ENCODE data around the gene STH.
"Not testable (repeated sequence)": the region's sequence is repeated elsewhere in the genome, so short reads cannot be mapped to it uniquely, and the experiment has no call there.

Gene STH, protein sequence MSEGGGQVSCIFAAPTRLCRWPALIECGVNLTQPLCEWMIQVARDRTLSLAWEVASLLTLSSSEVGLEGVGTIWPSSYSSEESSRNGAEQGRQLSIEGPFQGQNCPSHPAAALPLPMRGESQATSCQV

DNA sequence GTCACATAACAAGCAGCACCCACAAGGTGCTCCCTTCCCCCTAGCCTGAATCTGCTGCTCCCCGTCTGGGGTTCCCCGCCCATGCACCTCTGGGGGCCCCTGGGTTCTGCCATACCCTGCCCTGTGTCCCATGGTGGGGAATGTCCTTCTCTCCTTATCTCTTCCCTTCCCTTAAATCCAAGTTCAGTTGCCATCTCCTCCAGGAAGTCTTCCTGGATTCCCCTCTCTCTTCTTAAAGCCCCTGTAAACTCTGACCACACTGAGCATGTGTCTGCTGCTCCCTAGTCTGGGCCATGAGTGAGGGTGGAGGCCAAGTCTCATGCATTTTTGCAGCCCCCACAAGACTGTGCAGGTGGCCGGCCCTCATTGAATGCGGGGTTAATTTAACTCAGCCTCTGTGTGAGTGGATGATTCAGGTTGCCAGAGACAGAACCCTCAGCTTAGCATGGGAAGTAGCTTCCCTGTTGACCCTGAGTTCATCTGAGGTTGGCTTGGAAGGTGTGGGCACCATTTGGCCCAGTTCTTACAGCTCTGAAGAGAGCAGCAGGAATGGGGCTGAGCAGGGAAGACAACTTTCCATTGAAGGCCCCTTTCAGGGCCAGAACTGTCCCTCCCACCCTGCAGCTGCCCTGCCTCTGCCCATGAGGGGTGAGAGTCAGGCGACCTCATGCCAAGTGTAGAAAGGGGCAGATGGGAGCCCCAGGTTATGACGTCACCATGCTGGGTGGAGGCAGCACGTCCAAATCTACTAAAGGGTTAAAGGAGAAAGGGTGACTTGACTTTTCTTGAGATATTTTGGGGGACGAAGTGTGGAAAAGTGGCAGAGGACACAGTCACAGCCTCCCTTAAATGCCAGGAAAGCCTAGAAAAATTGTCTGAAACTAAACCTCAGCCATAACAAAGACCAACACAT is at the start of gene STH:
Gene STH, plus strand, starts transcription at position 264 of the 913 bp plus-strand sequence. Its CDS starts 30 bp downstream, at position 294.
- no peak for DNase-seq

DNA sequence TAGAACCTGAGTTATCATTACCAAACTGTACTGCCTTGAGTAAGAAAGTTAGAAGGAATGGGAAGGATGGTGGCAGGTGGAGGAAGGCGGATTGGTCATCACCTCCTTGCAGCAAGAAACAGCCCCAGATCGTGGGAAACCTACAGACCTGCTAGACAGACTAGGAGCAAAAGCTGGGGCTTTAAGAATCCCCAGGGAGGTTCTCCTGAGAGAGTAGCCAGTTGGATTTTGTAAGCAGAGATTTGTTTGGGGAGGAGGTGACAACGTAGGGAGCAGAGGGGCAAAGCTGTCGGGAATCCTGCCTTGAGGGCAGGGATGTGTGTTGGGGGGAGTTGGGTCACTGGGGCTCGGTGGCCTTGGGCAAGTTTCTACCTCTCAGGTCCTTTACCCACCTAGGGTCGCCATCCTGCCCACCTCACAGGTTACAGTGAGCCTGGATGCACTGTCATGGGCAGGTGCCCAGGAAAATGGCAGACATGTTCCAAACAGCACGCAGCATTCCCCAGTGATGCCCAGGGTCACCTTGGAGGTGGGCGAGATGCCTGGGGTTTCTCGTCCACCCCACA is 49.2 kb upstream of the STH start:
- no peak for DNase-seq

DNA sequence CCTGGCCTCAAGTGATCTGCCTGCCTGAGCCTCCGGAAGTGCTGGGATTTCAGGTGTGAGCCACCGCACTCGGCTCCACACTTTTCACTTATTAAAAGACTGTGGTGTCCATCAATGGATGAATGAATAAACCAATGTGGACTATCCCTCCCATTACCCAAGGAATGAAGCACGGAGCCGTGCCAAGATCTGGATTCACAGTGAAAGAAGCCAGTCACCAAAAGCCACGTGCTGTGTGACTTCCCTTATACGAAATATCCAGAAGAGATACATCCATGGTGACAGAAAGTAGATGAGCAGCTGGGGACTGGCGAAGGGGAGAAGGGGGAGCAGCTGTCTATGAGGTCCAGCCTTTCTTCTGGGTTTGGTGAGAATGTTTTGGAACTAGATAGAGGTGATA is 48.2 kb upstream of the STH start:
- DNase-seq, result no peak

DNA sequence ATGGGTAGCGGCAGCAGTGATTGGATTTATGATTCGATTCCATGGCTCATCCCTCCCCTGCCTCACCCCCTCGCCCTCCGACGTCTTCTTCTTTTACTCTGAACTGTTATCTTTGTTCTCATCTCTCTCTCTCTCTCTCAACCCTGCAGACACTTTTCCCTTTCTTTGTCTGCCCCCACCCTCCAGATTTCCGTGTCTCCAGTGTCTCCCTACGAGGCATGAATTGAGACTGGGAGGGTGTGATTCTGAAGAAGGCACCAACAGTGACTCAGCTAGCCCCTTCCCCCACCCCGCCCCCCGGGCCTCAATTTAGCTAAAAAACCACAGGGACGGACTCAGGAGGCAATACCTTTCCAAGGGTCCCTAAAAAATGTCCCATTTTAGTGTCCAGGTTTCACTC is 47.6 kb upstream of the STH start:
- no peak for DNase-seq

DNA sequence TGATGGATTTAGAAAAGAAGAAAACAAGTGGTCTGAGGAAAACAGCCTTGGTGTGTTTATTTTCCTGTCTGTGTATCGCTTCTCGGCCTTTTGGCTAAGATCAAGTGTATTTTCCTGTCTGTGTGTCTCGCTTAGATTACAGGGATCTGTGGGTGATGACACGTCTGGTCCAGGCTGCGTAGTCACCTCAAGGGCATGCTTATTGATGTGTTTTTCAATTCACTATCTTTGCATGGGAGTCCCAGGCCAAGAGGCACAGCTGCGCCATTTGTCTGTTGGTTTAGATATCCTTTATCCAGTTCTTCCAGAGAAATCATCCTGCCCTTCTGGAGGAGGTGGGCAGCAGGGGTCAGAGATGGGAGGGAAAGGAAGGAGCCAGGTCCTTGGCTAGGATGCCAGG is 47.1 kb upstream of the STH start:
- DNase-seq, result no peak

DNA sequence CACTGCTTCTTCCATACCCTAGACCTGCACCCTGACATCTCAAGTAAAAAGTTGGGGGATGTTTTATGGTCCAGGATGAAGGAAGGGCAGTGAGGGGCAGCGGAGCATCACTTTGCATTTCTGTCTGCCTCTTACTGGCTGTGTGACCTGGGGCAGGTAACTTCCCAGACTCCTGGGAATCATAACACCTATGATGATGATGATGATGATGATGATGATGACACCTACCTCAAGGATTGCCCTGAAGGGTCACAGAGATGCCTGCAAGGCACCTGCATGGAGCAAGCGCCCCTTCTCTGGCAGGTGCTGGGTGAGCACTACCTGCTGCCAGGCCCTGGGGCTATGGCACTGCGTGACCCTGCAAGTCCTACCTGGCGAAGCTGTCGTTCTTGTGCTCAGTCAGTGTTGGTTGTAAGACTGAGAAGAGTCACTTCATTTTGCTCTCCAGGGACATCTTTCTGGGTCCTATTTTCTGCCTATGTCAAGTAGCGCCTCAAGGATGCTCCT is 46.2 kb upstream of the STH start:
- no peak for DNase-seq

DNA sequence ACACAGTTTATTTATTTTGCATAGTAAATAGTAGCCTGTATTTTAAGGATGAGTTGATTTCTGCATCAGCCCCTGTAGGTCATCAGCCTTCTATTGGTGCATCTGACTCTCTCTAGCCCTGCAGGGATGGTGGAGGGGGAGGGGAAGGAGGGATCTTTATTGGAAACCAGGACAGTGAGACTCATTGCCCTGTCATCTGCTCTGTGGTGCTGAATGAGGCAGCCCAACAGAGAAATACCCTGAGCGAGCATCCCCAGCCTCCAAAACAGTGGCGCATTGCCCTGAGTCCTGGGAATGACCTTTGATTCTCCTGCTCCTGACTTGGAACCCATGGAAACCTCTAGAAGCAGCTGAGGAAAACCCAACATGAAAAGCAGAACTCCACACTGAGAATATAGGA is 45.5 kb upstream of the STH start:
- no peak for DNase-seq

DNA sequence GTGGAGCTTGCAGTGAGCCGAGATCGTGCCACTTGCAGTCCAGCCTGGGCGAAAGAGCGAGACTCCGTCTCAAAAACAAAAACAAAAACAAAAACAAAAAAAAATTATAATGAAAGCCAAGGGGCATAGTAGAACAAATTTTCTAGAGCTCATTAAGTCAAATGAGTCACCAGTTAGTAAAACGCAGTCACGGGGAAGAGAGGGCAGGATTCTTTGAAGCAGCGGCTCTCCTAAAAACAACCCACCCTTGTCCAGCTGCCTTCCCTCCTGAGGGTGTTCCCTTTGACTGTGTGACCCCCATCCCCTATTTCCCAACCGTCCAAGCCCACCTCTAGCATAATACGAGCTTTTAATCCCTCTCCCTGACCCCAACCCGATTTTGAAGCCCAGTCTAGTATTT is 44.1 kb upstream of the STH start:
- DNase-seq, result no peak

DNA sequence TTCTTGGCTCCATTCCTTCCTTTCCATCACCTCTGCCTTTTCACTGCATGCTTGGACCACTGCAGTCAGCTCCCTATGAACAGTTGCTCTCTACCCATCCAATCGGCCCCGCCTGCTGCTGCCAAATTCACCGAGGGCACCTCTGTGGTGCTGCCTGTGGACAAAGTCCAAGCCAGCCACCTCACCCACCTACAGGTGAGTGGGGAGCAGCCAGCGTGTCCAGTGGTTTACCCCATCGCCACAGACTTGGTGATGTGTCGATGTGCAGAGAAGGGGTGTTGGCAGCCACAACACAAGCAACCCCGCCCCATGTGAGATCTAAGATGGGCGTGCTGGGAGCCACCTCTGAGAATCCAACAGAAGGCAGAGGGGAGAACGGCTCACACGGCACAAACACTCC is 43.7 kb upstream of the STH start:
- DNase-seq, result no peak

DNA sequence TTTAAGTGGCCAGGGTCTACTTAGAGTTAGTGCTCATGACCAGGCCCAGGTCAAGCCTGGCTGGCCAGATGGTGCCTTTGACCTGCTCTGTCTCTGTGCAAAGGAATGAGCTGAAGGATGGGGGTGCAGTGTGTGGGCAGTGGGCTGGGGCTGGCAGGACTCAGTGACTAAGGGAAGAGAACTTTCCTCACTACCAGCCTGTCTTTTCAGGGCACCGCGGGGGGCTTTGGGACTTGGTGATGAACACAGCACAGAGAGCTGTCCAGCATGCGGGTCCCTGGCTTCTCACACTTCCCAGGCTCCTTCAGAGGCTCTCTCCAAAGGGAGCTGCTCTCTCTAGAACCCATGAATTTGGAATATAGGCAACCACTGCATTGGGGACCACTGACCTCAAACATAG is 43.0 kb upstream of the STH start:
- no peak for DNase-seq

DNA sequence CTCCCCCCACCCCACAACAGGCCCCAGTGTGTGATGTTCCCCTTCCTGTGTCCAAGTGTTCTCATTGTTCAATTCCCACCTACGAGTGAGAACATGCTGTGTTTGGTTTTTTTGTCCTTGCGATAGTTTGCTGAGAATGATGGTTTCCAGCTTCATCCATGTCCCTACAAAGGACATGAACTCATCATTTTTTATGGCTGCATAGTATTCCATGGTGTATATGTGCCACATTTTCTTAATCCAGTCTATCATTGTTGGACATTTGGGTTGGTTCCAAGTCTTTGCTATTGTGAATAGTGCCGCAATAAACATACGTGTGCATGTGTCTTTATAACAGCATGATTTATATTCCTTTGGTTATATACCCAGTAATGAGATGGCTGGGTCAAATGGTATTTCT is 42.3 kb upstream of the STH start:
- not testable (repeated sequence) for DNase-seq

DNA sequence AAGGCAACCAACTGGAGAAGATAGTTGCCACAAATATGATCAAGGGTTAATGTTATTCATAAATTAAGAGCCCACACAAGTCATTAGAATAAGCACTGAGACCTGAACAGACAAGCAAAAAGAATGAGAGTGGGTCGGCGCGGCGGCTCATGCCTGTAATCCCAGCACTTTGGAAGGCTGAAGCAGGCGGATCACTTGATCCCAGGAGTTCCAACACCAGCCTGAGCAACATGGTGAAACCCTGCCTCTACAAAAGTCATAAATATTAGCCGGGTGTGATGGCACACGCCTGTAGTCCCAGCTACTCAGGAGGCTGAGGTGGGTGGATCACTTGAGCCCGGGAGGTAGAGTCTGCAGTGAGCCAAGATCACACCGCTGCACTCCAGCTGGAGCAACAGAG is 40.7 kb upstream of the STH start:
- no peak for DNase-seq

DNA sequence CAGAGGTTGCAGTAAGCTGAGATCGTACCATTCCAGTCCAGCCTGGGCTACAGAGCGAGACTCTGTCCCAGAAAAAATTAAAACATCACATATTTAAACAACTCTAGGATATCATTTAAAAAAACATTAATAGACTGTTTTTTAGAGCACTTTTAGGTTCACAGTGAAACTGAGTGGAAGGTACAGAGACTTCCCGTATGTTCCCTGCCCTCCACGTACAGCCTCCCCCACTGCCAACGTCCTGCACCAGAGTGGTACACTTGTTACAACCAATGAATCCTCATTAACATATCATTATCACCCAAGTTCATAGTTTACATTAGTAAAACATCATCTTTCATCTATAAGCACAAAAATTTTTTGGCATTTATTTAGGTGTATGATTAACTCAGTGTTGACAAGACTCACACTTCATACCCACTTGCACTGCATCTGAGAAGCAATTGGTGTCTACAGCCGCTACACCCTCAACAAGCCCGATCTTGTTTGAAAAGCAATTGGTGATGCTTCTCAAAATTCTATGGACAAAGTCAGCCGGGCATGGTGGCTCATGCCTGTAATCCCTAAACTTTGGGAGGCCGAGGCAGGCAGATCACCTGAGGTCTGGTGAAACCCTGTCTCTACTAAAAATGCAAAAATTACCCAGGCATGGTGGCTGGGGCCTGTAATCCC is 39.9 kb upstream of the STH start:
- DNase-seq, result no peak

DNA sequence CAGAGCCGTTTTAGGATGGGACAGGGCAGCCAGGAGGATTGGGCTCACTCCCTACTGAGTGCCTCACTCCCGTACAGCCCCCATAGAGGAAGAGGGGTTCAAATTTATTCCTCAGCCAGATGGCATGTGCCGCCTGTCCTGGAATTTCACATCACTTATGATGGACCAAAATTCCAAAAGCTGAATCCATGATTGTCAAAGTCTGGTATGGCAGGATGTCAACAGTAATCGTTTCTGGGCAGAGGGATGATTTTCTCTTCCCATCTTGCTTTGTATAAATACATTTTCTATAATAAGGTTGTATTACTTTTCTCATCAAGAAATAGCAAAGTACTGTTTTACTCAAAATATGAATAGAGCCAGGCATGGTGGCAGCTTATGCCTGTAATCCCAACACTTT is 38.7 kb upstream of the STH start:
- DNase-seq, result no peak

DNA sequence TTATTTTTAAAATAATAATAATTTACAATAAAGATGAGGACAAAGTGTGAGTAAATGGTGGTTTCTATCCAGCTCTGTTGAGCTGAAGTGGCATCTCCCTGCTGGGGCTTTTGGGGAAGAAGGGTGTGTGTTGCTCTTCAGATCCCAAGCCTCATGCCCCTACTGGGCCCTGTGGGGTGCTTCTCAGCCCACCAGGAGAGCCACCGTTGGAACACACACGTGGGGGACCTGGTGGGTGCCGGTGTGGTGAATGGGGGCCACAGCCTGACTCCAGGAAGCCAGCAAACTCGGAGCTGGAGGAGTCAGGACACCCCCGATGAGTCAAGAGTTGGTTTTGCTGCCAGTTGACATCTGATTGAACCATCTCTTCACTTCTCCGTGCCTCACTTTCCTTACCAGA is 37.8 kb upstream of the STH start:
- no peak for DNase-seq

DNA sequence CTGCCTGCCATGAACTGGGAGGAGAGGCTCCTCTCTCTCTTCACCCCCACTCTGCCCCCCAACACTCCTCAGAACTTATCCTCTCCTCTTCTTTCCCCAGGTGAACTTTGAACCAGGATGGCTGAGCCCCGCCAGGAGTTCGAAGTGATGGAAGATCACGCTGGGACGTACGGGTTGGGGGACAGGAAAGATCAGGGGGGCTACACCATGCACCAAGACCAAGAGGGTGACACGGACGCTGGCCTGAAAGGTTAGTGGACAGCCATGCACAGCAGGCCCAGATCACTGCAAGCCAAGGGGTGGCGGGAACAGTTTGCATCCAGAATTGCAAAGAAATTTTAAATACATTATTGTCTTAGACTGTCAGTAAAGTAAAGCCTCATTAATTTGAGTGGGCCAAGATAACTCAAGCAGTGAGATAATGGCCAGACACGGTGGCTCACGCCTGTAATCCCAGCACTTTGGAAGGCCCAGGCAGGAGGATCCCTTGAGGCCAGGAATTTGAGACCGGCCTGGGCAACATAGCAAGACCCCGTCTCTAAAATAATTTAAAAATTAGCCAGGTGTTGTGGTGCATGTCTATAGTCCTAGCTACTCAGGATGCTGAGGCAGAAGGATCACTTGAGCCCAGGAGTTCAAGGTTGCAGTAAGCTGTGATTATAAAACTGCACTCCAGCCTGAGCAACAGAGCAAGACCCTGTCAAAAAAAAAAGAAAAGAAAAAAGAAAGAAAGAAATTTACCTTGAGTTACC is 36.7 kb upstream of the STH start:
- no peak for DNase-seq

DNA sequence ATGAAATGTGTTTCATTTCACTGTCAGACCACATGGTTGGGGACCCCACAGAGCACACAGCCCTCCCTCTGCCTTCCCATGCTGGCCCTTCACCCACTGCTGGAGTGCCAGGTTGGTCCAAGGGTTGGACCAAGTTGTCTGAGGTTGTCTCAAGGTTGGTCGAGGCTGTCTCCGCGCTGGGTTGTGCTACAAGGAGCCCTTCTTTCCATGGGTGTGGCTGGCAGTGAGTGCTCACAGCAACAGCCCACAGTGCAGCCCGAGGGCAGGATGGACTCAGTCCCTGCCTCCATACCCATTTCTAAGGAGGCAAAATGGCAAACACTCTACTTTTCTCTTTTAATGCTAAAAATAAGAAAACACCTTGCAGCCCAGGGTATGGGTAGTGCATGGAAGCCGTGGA is 35.8 kb upstream of the STH start:
- no peak for DNase-seq

DNA sequence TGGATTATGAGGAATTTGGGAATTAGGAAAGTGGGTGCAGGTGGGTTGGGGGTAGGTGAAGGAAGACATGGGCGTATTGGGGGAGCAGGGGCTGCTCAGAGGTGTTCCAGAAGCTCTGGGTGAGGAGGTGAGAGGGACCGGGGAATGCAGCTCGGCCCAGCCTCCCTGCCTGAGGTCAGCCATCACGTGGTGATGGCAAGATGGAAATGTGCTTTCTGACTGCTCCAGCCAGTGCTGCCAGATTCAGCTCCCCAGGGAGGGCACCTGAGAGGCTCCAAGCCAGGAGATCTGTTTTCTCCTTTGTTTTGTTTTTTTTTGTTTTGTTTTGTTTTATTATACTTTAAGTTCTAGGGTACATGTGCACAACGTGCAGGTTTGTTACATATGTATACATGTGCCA is 35.2 kb upstream of the STH start:
- no peak for DNase-seq

DNA sequence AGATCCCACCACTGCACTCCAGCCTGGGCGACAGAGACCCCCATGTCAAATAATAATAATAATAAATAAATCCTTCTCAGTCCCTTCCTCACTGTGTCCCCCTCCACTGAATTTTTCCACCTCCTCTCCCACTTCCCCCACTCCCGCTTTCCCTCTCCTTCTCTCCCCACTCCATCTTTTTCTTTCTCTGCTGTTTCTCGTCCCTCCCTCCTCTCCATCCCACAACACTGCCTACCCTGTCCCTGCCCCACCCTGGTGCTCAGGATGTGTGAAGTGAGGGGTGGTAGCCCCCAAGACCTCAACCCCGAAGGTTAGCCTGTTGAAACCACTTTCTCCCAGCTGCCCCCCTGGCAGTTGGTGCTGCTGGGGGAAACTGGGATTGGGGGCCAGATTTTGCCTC is 34.4 kb upstream of the STH start:
- DNase-seq, result no peak

DNA sequence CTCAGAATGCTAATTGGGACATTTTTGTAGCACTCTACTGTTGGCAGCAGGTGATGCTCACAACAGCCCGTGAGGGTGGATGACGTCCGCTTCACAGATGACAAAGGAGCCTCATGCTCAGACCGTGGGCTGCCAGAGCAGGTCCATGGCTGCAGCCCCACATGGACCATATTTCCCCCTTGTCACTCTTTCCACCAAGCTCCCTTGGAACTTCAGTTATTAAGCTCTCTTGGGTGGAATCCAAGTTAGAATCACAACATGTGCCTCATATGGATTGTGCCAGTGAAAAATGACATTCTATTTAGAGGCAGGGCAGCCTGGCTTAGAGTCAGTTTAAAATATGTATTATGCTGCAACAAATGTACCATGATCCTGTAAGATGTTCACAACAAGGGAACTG is 33.2 kb upstream of the STH start:
- DNase-seq, result no peak

DNA sequence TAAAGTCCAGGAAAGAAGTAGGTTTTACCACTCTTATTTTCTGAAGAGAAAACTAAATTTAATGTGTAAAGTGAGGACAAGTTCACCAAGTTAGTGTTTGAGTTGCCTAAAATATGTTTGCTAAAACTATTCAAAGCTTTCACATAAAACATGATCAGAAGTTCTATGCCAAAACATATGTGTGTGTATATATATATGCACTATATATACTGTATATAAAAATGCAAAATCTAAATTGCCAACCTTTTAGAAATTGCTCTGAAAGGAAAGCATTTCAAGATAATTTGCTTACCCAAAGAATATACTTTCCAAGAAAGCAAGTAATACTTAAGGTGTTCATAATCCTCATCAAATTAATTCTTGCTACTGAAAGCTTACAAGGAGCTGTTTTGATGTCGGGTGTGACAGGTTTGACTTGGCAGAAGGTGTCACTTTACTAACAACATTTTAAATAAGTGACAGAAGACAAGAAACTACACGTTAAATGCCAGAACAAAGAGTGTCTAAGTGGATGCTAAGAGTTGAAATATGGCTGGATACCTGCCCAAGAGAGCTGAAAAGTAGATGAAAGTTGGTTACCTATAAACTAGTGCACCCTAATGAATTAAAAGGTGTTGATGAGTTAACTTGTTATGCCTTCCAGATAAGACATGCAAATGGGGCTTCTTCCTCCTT is 32.3 kb upstream of the STH start:
- no peak for DNase-seq

DNA sequence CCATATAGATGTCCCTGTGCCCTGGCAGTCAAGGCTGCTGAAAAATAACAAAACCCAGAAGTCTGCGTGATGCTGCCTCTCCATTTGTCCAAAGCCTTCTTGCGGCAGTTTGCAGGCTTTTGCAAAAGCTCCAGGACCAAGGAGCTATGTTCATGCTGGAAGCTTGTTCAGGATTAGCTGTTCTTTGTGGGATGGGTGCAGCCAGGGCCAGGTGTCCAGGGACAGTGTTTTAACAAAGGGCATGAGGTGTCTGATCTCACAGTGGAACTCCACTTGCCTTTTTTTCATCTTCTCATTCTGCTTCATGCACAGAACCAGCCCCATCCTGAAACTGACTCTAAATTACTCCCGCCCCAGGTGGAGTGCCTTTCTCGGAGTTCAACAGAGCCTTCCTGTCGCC is 31.7 kb upstream of the STH start:
- DNase-seq, result no peak

All from CD4-positive, alpha-beta T cell treated with Interleukin-6 for 4 hours (primary cell).